Panc1 (cell line): ENCODE measurements around the gene FIGLA. TPM values are rescaled to one million over a fixed set of nuclear protein-coding genes. Genes with fewer than 3 reads are reported as not detected.

ENCODE experiments used
- ATAC-seq: fragments of 200-7000 bp; cut with Tn5 transposase; 2 replicates; pipeline ENCODE4 v1.9.1; 2020; ENCODE audit warnings: mild to moderate bottlenecking, moderate library complexity
- BruUV-seq: library from RNA; stranded (reverse); fragments of 400-500 nt; replicated peaks from 2 replicates; lab custom pipeline; 2021; lab: Mats Ljungman, UMichigan
- CTCF ChIA-PET: fragments of 300-600 bp; sonication (Branson Sonifier 250); formaldehyde crosslinking; loops from one replicate; lab custom pipeline; 2022; ENCODE audit warnings: antibody characterized with exemption; lab: Charles Lee
- POLR2A ChIA-PET: fragments of 300-600 bp; sonication (Branson Sonifier 250); formaldehyde crosslinking; loops from one replicate; lab custom pipeline; 2022; ENCODE audit warnings: antibody characterized with exemption; lab: Charles Lee
- DNase-seq: peaks from one replicate; pipeline ENCODE4 v3.0.0-alpha.2; 2010; ENCODE audit warnings: low read depth, low spot score
- H3K27ac ChIP-seq: 2 replicates; pipeline ENCODE4 v1.5.1; 2011; ENCODE audit warnings: mild to moderate bottlenecking, low read length, inconsistent platforms
- H3K27me3 ChIP-seq: fragments of 200-500 bp; sonication (Bioruptor generic); 2 replicates; pipeline ENCODE4 v1.6.0; 2014; ENCODE audit warnings: low read length, inconsistent platforms; ENCODE audit not compliant: control insufficient read depth, insufficient read depth
- H3K36me3 ChIP-seq: fragments of 200-500 bp; sonication (Bioruptor generic); 2 replicates; pipeline ENCODE4 v1.5.1; 2014; ENCODE audit warnings: inconsistent platforms, mild to moderate bottlenecking, low read length, moderate library complexity; ENCODE audit not compliant: control insufficient read depth, insufficient read depth
- H3K4me1 ChIP-seq: 2 replicates; pipeline ENCODE4 v1.5.1; 2011; ENCODE audit warnings: inconsistent platforms, mild to moderate bottlenecking, low read length, moderate library complexity; ENCODE audit not compliant: control insufficient read depth, insufficient read depth
- H3K4me3 ChIP-seq, 2 experiments: 2 replicates each; pipeline ENCODE4 v1.5.1; 2011 to 2012; ENCODE audit warnings: low read depth in 2 of 2, low read length in 2 of 2, mild to moderate bottlenecking in 2 of 2, inconsistent platforms in 1 of 2, moderate library complexity in 1 of 2
- H3K9me3 ChIP-seq: fragments of 200-500 bp; sonication (Bioruptor generic); 2 replicates; pipeline ENCODE4 v1.5.1; 2014; ENCODE audit warnings: low read depth, mild to moderate bottlenecking, inconsistent platforms, low read length, moderate library complexity; ENCODE audit not compliant: control insufficient read depth, insufficient read depth
- POLR2AphosphoS5 ChIP-seq: IDR thresholded peaks from 2 replicates; pipeline ENCODE4 v1.6.1; 2012; ENCODE audit warnings: mild to moderate bottlenecking, low read depth, low read length, moderate library complexity
- REST ChIP-seq, 2 experiments: IDR thresholded peaks; 2 replicates each; pipeline ENCODE4 v1.6.1; 2011 to 2012; ENCODE audit warnings: low read depth in 2 of 2, control low read depth in 1 of 2, low read length in 1 of 2, mild to moderate bottlenecking in 1 of 2, moderate library complexity in 1 of 2; ENCODE audit not compliant: insufficient read depth in 1 of 2
- SIN3A ChIP-seq: IDR thresholded peaks from 2 replicates; pipeline ENCODE4 v1.6.1; 2012; ENCODE audit warnings: low read depth, mild to moderate bottlenecking, low read length, moderate library complexity, borderline replicate concordance; ENCODE audit not compliant: insufficient read depth
- TCF7L2 ChIP-seq: IDR thresholded peaks from 2 replicates; pipeline ENCODE4 v1.6.1; 2011; ENCODE audit warnings: mild to moderate bottlenecking, low read depth, low read length, inconsistent platforms
- in situ Hi-C: cut with HindIII; loops from 2 replicates; pipeline ENCODE4 v1.10.0; 2016; ENCODE audit warnings: low sequenced_read_pairs, low pct_unique_long_range_greater_than_20kb
- intact Hi-C: fragments of 100-400 bp; cut with micrococcal nuclease; formaldehyde crosslinking; loops from one replicate; pipeline ENCODE4 v1.10.0; 2022; ENCODE audit not compliant: unreplicated experiment
- total RNA-seq: library from RNA; stranded (reverse); gene quantifications from one replicate; pipeline ENCODE4 v1.2.1, GENCODE V29; 2021; ENCODE audit not compliant: unreplicated experiment
- TF ChIP-seq, protein P1 (sequence below): fragments of 450-650 bp; IDR thresholded peaks from 2 replicates; pipeline ENCODE4 v1.5.1; 2017; ENCODE audit warnings: mild to moderate bottlenecking

Gene FIGLA
- total RNA-seq, 1 experiment from 2014 or later, result not detected

GRCh38 chr2:70759446-70759845 lies 31.0 kb downstream of the FIGLA start:
- Histone ChIP-seq H3K4me1 (no peaks in the 10 kb centered on the region), H3K9me3 (no peaks in the 10 kb centered on the region), H3K27me3 (peaks cover 6% of the 10 kb centered on the region), H3K36me3 (no peaks in the 10 kb centered on the region), H3K27ac (no peak overlapping the region), H3K4me3 (no peak overlapping the region)
- in situ Hi-C loops (no loop called here), intact Hi-C loops (no loop called here)
- ChIA-PET POLR2A (no interaction called here), CTCF (no interaction called here)
- TF ChIP-seq TCF7L2, result no peak
- no peak for TF ChIP-seq POLR2AphosphoS5
- TF ChIP-seq REST (IDR thresholded peaks at IDR 0.05; ENCODE audit: insufficient read depth in 1 of 2, low read depth in 2 of 2, low read length in 1 of 2), result no peak
- TF ChIP-seq SIN3A, result no peak
- TF ChIP-seq, protein P1, sequence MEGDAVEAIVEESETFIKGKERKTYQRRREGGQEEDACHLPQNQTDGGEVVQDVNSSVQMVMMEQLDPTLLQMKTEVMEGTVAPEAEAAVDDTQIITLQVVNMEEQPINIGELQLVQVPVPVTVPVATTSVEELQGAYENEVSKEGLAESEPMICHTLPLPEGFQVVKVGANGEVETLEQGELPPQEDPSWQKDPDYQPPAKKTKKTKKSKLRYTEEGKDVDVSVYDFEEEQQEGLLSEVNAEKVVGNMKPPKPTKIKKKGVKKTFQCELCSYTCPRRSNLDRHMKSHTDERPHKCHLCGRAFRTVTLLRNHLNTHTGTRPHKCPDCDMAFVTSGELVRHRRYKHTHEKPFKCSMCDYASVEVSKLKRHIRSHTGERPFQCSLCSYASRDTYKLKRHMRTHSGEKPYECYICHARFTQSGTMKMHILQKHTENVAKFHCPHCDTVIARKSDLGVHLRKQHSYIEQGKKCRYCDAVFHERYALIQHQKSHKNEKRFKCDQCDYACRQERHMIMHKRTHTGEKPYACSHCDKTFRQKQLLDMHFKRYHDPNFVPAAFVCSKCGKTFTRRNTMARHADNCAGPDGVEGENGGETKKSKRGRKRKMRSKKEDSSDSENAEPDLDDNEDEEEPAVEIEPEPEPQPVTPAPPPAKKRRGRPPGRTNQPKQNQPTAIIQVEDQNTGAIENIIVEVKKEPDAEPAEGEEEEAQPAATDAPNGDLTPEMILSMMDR, result no peak
- BruUV-seq, result no TSS peak
- DNase-seq (no peak), ATAC-seq (no peak)

DNA sequence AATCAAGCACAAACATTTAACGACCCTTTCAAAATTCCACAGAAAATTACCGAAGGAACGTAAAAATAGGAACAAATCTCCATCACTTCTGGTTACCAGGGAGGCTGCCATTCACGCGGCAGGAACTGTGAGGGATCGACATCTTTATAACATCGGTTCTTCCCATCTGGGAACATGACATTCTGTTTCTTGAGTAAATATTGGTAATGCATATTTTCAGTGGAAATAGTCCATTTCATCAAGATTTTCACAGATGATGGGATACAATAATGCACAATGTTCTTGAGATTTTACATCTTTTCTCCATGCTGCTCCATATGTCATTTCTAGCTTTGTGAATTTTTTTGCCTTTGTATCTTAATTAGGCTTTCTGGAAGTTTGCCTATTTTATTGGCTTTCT lies 32.5 kb downstream of the FIGLA start:
- intact Hi-C loops, result no loop called here
- Histone ChIP-seq H3K36me3 (no peaks in the 10 kb centered on the region), H3K4me3 (no peak overlapping the region), H3K27ac (no peak overlapping the region), H3K27me3 (peaks cover 6% of the 10 kb centered on the region), H3K9me3 (no peaks in the 10 kb centered on the region), H3K4me1 (no peaks in the 10 kb centered on the region)
- CTCF ChIA-PET, result no interaction called here
- POLR2A ChIA-PET, result no interaction called here
- ATAC-seq (no peak), DNase-seq (no peak)
- no TSS peak for BruUV-seq
- no peak for TF ChIP-seq TCF7L2
- TF ChIP-seq REST (IDR thresholded peaks at IDR 0.05; ENCODE audit: insufficient read depth in 1 of 2, low read depth in 2 of 2, low read length in 1 of 2), result no peak
- in situ Hi-C loops, result no loop called here
